ENCODE measurements around the gene AGMAT.

- TF ChIP-seq, protein P1, sequence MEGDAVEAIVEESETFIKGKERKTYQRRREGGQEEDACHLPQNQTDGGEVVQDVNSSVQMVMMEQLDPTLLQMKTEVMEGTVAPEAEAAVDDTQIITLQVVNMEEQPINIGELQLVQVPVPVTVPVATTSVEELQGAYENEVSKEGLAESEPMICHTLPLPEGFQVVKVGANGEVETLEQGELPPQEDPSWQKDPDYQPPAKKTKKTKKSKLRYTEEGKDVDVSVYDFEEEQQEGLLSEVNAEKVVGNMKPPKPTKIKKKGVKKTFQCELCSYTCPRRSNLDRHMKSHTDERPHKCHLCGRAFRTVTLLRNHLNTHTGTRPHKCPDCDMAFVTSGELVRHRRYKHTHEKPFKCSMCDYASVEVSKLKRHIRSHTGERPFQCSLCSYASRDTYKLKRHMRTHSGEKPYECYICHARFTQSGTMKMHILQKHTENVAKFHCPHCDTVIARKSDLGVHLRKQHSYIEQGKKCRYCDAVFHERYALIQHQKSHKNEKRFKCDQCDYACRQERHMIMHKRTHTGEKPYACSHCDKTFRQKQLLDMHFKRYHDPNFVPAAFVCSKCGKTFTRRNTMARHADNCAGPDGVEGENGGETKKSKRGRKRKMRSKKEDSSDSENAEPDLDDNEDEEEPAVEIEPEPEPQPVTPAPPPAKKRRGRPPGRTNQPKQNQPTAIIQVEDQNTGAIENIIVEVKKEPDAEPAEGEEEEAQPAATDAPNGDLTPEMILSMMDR (IDR thresholded peaks at IDR 0.05; ENCODE audit: borderline replicate concordance, extremely low read depth, low read length, poor library complexity, severe bottlenecking) = no peak
- no peak for TF ChIP-seq EZH2 (IDR thresholded peaks at IDR 0.05; ENCODE audit: borderline replicate concordance, low read depth, low read length, severe bottlenecking)
Observed at GRCh38 chr1:15598436-15598835, 13.6 kb upstream of the AGMAT start.
